ENCODE measurements around the gene TARDBP.

Gene TARDBP

GRCh38 chr1:11044849-11045427 is 32.5 kb downstream of the TARDBP start:
- no peak overlapping the region for H3K27ac ChIP-seq (ENCODE audit: low read depth, low read length, poor library complexity, severe bottlenecking)
- H3K79me2 ChIP-seq (ENCODE audit: insufficient read depth, low read length), result no peaks in the 10 kb centered on the region
- no peaks in the 10 kb centered on the region for H3K9me2 ChIP-seq (ENCODE audit: low read depth, low read length)
- no peaks in the 10 kb centered on the region for H3K36me3 ChIP-seq (ENCODE audit: insufficient read depth, low read length)
- H3K4me1 ChIP-seq (ENCODE audit: insufficient read depth, low read length, severe bottlenecking), result no peaks in the 10 kb centered on the region
- H3F3A ChIP-seq (ENCODE audit: insufficient read depth, low read length), result no peaks in the 10 kb centered on the region
- no peak for TF ChIP-seq CTCF (IDR thresholded peaks at IDR 0.05; ENCODE audit: low read length)
- TF ChIP-seq EZH2 (IDR thresholded peaks at IDR 0.05; ENCODE audit: borderline replicate concordance, low read length), result no peak
- no peaks in the 10 kb centered on the region for H4K20me1 ChIP-seq (ENCODE audit: insufficient read depth, low read length)
- H3K4me3 ChIP-seq (ENCODE audit: low read depth, low read length, poor library complexity, severe bottlenecking), result no peak overlapping the region
- no peak overlapping the region for H2AFZ ChIP-seq (ENCODE audit: low read length)
- H3K27me3 ChIP-seq (ENCODE audit: insufficient read depth, low read length), result no peaks in the 10 kb centered on the region
- H3K9ac ChIP-seq (ENCODE audit: low read length), result no peak overlapping the region
- H3K9me3 ChIP-seq (ENCODE audit: low read length), result no peaks in the 10 kb centered on the region
- no peak overlapping the region for H3K4me2 ChIP-seq (ENCODE audit: low read length)

- Histone ChIP-seq H3K4me3 (ENCODE audit: low read depth, low read length, poor library complexity, severe bottlenecking) (no peak overlapping the region), H3K9ac (ENCODE audit: low read length) (no peak overlapping the region), H3F3A (ENCODE audit: insufficient read depth, low read length) (no peaks in the 10 kb centered on the region), H3K9me2 (ENCODE audit: low read depth, low read length) (no peaks in the 10 kb centered on the region), H2AFZ (ENCODE audit: low read length) (no peak overlapping the region), H3K27ac (ENCODE audit: low read depth, low read length, poor library complexity, severe bottlenecking) (no peak overlapping the region), H3K9me3 (ENCODE audit: low read length) (no peaks in the 10 kb centered on the region), H3K4me2 (ENCODE audit: low read length) (no peak overlapping the region), H4K20me1 (ENCODE audit: insufficient read depth, low read length) (no peaks in the 10 kb centered on the region), H3K36me3 (ENCODE audit: insufficient read depth, low read length) (no peaks in the 10 kb centered on the region), H3K27me3 (ENCODE audit: insufficient read depth, low read length) (no peaks in the 10 kb centered on the region), H3K4me1 (ENCODE audit: insufficient read depth, low read length, severe bottlenecking) (no peaks in the 10 kb centered on the region), H3K79me2 (ENCODE audit: insufficient read depth, low read length) (no peaks in the 10 kb centered on the region)
- TF ChIP-seq EZH2 (IDR thresholded peaks at IDR 0.05; ENCODE audit: borderline replicate concordance, low read length), result no peak
- no peak for TF ChIP-seq CTCF (IDR thresholded peaks at IDR 0.05; ENCODE audit: low read length)
These were observed 33.2 kb downstream of the TARDBP start for GRCh38 chr1:11045428-11046269.

GRCh38 chr1:11046270-11046566 is 33.8 kb downstream of the TARDBP start:
- Histone ChIP-seq H4K20me1 (ENCODE audit: insufficient read depth, low read length) (no peaks in the 10 kb centered on the region), H3K4me1 (ENCODE audit: insufficient read depth, low read length, severe bottlenecking) (peaks cover under 1% of the 10 kb centered on the region), H3K9me2 (ENCODE audit: low read depth, low read length) (no peaks in the 10 kb centered on the region), H3K4me3 (ENCODE audit: low read depth, low read length, poor library complexity, severe bottlenecking) (no peak overlapping the region), H3K4me2 (ENCODE audit: low read length) (no peak overlapping the region), H3F3A (ENCODE audit: insufficient read depth, low read length) (no peaks in the 10 kb centered on the region), H2AFZ (ENCODE audit: low read length) (no peak overlapping the region), H3K27ac (ENCODE audit: low read depth, low read length, poor library complexity, severe bottlenecking) (no peak overlapping the region), H3K9ac (ENCODE audit: low read length) (no peak overlapping the region), H3K36me3 (ENCODE audit: insufficient read depth, low read length) (no peaks in the 10 kb centered on the region), H3K9me3 (ENCODE audit: low read length) (no peaks in the 10 kb centered on the region), H3K27me3 (ENCODE audit: insufficient read depth, low read length) (no peaks in the 10 kb centered on the region), H3K79me2 (ENCODE audit: insufficient read depth, low read length) (no peaks in the 10 kb centered on the region)
- TF ChIP-seq EZH2 (IDR thresholded peaks at IDR 0.05; ENCODE audit: borderline replicate concordance, low read length) (no peak), CTCF (IDR thresholded peaks at IDR 0.05; ENCODE audit: low read length) (no peak)

Data from OCI-LY1 (cell line).